HuH-7.5 (cell line): ENCODE results near the gene PTPRN2.
"Not testable (repeated sequence)": the region's sequence is repeated elsewhere in the genome, so short reads cannot be mapped to it uniquely, and the experiment has no call there.

Experiments
- DNase-seq: peaks from one replicate; pipeline ENCODE4 v3.0.0; 2011; ENCODE audit warnings: low spot score

The PTPRN2 gene

DNA sequence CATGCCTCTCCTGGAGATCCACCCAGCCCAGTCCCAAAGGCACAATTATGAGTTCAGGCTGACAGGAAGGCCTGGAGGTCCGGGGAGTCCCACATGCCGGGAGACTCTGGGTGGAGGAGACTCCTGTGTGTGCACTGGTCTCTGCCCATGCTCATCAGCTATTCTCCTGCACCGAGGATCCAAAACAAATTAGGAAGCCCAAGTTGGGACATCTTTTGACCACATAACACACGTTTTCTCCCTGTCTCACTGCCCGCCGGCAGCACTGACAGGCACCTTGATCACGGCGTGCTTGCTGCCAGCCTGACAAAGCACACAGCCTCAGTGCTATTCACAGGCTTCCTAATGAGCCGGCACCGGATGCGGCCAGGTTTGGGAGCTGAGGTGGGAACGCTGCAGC is 412.7 kb downstream of the PTPRN2 start:
- no peak for DNase-seq

DNA sequence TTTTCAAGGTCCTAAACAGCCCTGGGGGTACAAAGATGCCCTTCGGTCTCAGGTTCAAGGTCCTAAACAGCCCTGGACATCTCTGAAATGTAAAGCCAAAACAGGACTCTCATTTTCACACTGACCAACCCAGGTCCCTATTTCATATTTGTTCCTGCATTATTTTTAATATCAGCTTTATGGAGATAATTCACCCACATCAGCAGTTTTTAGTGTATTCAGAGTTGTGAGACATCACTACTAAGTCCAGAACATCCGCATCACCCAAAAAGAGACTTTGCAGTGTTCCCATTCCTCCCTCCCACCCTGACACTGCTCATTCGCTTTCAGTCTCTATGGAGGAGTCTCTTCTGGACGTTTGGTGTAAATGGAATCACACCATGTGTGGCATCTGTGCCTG is 420.2 kb downstream of the PTPRN2 start:
- no peak for DNase-seq

DNA sequence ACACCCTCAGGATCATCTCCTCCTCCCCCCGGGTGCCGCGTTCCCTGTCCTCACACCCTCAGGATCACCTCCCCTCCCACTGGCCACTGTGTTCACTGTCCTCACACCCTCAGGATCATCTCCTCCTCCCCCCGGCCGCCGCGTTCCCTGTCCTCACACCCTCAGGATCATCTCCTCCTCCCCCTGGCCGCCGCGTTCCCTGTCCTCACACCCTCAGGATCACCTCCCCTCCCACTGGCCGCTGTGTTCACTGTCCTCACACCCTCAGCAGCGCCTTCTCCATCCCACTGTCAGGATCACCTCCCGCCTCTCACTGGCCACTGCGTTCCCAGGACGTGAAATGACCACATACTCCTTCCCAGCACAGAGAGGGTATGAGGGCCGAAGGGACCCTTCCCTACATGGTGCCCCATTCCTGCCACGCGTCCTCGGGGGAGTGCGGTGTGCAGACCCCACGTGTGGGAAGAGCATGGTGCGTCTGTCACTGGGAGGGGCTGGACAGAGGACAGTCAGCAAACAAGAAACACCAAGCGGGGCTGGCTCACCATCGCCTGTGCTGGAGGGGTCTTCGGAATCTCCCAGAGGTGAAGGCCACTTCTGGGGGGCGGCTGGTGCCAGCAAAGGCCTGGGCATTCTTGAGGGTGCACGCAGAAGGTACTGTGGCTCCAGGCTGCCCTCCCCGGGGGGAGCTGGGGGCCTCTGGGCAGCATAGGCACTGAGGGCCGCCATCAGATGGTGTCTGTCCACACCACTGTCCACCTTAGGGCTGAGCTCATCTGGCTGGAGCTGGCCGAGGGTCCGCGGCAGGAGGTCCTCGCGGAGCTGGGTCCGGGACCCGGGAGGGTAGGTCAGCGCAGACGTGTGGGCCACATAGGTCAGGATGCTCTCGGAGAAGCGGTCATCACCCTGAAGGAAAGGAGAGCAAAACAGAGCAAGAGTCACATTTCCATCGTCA is 421.0 kb downstream of the PTPRN2 start:
- no peak for DNase-seq

DNA sequence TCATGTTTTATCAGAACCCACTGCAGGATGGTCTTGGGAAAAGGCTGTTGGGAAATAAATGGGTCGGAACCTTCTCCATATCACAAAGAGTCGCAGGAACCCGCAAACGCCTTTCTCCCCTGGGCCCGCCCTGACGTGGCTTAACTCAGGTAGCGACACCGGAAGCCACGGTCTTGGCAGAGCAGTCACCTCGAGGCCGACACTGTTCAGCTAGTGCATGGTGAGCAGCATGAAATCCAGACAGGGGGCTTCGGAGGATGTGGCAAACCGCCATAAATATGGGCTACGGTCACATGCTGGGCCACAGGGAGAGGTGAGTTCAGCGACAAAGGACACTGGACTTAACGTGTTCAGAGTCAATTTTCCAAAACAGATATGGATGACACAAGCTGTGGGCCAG is 421.9 kb downstream of the PTPRN2 start:
- DNase-seq: no peak

DNA sequence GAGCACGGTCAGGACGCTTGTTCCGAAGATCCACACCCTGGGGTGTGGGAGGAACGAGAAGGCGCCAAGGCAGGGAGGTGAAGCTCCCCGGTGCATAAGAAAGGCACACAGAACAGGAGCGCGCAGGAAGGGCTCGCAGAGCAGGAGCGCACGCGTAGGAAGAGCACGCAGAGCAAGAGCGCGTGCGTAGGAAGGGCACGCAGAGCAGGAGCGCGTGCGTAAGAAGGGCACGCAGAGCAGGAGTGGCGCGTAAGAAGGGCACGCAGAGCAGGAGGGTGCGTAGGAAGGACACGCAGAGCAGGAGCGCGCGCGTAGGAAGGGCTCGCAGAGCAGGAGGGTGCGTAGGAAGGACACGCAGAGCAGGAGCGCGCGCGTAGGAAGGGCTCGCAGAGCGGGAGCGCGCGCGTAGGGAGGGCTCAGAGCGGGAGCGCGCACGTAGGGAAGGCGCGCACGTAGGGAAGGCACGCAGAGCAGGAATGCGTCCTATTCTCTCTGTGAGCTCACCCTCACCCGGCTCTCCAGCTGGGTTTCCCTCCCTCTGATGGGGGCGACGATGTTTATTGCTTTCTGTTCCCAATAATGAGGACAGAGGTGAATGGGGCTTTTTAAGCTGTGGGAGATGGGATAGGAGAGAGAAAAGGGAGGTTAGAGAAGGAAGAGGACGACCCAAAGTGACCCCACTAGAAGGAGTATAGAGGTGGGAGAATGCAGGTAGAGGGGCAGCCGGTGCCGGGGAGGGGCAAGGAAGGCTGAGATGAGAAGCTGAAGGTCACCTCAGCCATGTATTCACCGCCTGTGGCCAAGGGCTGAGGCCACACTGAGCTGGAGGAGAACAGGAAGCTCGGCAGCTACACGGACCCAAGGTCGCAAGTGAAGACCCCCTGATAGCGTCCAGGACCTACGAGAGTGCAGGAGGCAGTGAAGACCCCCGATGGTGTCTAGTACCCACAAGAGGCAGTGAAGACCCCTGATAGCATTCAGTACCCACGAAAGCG is 423.2 kb downstream of the PTPRN2 start:
- no peak for DNase-seq

DNA sequence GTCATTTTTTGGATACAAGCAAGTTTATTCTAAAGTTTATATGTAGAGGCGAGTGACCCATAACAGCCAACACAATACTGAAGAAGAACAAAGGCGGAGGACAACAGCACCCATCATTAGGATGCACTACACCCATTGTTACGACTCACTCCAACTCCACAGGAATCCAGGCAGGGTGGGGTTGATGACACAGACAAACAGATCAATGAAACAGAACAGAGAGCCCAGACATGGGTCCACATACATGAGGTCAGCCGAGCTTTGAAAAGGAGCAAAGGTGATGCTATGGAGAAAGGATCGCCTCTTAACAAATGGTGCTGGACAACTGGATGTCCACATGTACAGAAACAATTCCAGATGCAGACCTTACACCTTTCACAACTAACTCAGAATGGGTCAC is 426.4 kb downstream of the PTPRN2 start:
- peak; percentile 33 for DNase-seq

DNA sequence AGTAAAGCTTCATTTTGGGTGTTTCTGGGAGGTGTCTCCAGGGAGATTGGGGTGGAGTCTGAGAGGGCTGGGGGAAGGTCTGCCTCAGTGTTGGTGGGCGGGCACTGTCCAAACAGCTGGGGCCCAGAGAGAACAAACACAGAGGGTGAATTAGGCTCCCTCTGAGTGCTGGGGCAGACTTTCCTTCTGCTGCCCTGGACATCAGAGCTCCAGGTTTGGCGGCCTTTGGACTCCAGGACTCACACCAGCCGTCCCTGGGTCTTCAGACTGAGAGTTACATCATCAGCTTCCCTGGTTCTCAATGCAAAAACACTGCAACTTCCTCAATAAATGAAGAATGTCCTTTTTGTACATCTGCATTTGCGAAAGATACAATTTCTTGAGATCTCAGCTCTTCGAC is 427.4 kb downstream of the PTPRN2 start:
- DNase-seq: no peak

DNA sequence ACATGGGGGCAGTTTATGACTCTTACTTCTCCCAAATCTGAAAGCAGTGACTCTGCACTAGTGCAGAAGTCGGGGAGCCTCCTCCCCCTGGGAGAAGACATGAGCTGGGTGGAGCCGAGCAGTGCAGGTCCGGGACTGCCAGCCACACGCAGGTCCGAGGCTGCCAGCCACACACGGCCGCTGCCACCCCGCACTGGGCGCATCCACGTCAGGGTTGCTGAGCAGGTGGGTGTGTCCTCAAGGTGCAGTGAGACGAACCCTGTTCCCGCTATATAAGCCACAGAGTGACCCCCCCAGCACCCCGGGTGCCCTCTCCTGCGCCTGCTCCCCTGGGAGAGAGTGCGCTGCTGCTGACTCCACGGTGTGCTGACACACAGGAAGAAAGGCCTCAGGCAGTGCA is 430.2 kb downstream of the PTPRN2 start:
- DNase-seq: no peak

DNA sequence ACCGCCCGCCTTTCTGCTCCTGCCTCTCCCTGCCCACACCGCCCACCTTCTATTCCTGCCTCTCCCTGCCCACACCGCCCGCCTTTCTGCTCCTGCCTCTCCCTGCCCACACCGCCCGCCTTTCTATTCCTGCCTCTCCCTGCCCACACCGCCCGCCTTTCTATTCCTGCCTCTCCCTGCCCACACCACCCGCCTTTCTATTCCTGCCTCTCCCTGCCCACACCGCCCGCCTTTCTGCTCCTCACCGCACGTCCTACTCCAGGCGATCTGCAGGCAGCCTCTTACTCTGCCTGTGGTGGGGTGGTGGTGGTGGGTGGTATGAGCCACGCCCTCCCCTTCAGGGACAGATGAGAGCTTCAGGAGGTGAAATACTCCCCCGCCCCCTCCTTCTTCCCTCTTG is 436.4 kb downstream of the PTPRN2 start:
- not testable (repeated sequence) for DNase-seq

DNA sequence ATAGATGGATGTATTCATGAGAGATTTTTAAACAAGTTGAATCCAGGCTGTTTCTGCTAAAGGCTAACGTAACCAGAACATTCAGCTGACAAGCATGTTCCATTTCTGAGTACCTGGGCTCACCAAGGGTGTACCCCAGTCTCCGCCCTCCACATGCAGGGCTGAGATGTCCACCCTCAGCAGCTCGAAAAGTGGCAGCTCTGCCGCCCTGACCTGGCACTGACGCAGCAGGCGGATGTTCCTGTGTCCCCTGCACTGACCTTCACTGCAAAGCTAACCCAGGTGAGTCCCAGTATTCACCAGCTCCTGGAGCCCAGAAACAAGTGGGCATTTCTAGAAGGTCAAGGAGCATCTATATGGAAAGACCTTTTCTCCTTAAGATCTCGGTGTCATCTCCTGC is 437.4 kb downstream of the PTPRN2 start:
- DNase-seq: no peak

DNA sequence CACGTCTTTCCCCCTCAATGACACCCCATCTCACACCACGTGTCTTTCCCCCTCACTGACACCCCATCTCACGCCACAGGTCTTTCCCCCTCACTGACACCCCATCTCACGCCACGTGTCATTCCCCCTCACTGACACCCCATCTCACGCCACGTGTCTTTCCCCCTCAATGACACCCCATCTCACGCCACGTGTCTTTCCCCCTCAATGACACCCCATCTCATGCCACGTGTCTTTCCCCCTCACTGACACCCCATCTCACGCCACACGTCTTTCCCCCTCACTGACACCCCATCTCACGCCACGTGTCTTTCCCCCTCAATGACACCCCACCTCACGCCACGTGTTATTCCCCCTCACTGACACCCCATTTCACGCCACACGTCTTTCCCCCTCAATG is 440.2 kb downstream of the PTPRN2 start:
- DNase-seq: not testable (repeated sequence)

DNA sequence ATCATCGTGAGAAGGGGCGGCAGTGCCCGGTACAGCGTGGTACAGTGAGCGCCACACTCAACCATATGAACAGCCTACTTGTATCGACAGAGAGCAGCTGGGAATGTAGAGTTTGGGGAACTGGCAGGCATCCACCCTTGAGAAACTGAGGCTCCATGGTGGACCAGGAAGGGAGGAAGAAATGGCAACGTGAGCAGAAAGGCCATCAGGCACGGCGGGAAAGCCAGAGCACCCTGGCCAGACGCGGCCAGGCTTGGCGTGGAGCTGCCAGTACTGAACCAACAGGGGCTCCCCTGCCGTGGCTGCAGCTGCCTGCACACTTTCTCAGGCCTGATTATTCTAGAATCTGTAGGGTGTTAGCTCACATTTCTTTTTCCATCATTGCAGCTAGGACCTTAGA is 442.3 kb downstream of the PTPRN2 start:
- DNase-seq: no peak

DNA sequence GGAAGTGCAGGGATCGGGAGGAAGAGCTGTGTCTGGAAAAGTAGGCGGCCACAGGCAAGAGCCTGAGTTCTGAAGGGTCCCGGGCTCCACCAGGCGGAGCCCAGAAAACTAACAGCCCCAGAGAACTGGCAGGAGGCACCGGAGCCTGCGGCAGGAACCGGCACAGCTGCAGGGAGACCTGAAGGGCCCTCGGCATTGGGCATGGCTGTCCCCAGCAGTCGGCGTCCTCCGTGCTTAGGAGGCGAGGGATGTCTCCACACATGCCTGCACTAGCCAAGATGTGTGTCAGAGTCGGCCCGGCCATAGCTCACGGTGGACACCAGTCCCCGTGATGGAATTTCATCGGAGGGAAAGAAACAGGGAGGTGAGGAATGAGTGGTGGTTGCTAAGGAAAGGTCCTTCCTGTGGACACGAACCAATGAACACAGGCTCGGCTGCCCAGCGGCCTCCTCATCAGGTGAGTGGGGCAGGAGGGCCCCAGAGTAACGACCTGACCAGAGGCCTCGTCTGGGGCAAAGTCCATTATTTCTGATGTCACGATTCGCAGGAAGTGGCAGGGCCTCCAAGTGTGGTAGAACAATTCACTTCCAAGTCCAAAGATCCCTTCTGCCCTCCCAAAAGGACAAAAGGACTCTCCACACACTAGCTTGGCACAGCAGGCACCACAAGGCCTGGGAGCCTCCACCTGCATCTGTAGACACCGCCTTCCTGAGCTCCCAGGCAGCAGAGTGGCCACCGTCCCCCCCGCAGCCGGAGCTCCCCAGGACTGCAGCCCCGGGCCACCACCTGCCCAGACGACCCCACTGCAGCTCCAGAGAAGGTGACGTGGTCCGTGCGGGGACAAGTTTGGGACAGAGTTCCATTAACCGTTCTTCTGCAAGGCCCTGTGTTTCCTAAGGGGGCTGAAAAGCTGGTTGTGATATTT is 444.2 kb downstream of the PTPRN2 start:
- no peak for DNase-seq

DNA sequence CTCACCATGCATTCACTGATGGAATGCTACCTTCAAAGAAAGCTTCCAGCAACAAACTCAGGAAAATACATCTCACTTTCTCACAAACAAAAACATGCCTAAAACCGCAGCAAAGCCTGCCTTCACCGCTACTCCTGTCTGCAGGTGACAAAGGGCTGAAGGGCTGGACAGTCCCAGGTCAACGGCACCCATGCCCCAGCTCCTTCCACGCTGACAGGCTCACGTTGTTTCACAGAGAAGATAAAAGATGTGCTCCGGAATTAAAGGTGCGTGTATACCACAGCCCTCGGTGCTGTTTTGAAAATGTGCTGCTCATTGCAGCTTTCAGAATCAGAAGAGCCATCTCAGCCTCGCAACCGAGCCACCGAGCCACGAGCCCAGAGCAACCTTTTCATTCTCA is 445.0 kb downstream of the PTPRN2 start:
- no peak for DNase-seq

DNA sequence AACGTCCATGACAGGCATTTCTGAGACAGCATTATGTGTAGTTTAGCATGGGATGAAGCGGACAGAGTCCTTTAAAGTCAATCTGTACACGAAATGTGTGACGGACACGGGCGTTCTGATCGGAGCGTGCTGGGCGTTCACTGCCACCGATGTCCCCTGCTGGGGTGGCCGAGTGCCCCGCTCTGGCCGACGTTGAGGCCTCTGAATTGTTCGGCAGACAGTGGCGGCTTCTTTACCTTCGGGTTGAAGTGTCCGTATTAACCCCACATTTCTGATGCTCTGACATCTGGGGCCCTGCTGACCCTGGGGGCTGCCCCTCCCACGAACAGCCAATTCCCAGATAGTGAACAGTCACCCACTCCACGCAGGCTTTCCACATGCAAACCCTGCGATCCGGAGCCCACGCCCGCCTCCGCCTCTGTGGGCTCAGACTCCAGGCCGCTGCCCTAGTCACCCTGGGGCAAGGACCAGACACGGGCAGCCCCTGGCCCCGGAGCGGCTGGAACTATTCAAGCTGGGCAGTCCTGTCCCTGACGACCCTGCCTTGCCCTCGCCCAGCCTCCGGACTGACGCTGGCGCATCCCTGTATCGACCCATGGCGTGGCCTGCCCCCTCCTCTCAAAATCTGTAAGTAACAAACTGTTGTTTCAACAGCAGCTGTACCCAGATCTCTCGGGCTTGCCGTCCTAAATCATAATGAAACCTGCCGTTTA is 445.7 kb downstream of the PTPRN2 start:
- DNase-seq: no peak

DNA sequence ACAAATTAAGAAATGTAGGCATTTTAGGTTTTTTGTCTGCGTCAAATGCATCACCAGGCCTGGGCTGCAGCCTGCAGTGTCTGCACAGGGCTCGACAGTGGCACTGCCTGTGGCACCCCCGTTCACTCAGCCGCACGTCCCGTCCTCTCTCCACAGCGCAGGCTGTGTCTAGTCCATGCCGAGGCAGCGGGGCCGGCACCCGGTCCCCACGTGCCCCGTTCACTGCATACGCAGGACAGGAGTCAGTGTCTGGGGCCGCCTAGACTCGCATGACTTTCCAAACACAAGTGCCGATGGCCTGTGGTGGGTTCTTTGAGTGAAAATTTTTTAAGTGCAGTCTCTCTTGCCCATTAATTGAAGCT is 446.4 kb downstream of the PTPRN2 start:
- no peak for DNase-seq

DNA sequence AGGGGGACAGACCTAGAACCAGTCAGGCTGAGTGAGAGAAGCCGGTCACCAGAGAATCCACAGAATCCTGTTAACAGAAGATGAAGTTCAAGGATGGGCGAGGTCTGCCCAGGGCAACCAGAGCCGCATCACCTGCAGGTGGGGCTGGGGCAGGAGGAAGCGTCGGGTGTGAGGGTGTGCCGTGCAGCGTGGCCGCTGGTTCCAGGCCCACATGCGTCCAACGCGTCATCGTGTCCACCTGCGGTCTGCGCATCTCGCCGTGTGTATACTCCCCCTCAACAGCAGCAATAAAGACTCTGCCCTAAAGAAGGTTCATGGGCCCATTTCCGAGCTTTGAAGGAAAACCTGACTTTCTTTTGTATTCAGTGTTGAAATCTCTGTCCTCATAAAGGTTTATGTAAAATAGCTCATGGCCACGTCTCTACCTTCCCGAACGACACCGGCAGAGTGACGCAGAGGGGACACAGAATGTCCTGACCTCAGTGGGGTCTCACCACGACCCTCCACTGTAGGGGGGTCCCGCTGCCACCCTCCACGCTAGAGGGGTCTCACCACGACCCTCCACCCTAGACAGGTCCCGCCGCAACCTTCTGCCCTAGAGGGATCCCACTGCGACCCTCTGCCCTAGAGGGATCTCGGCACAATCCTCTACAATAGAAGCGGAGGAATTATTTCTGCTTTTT is 446.9 kb downstream of the PTPRN2 start:
- DNase-seq: no peak

DNA sequence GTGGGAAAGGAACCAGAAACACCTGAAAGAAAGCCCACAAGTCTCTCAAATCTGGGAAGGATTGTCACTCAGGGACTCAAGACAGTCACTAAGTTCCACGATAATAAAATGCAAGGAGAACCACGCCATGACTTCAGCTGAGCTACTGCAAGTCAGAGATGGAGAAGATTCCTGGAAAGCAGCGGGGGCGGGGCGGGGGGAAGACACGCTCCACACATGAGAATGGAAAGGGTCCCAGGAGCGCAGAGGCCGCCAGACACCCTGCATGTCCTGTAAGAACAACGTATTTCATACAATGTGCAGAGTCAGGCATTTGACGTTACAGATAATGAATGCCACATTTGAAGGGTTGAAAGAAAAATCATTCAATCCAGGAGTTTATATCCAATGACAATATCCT is 448.1 kb downstream of the PTPRN2 start:
- no peak for DNase-seq

DNA sequence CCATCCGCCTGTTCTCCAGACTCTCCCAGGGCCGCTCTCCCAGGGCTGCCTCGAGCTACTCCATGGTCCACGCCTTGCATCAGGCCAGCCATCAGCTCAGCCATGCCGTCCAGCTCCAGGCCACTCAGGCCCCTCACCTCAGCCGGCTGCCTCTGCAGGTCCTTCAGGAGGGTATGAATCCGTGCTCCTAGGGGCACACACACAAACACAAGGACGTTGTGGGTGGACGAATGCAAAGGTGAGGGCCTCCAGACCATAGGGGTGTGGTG is 449.4 kb downstream of the PTPRN2 start:
- no peak for DNase-seq

DNA sequence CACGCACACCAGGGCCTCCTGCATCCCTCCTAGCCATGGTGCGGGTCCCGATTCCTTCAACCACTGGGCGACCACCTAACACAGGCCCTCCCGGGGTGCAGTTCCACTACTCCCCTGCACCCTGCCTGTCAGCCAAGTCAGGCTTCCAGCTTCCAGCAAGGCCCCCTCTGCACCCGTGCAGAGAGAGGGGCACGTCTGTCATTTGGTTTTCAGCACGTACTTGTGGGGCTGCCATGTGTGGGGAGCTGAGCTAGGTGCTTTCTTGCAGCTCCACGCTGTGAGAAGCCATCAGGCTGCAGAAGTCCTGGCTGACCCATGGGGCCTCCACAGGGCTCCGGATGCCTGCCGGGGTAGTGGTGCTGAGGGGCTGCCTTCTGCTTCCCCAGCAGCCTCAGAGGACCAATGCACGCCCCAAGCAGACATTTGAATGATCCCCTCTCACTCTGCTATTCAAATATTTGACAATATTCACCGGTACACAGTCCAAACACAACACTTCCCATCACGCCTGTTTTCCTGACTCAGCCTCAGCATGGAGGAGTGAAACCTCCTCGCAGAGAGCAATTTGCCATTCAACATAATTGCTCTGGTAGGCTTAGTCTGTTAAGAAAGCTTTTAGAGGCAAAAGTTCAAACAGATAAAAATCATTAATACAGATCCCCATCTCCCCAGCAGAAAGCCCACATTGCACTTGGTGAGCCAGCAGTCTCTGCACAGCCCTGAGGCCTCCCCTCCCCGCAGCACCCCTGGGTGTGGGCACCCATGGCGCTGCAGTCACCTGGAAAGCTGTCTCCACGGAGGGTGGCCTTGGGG is 449.9 kb downstream of the PTPRN2 start:
- no peak for DNase-seq
